ENCODE results near the gene OSBPL5. TPM values are rescaled to one million over a fixed set of nuclear protein-coding genes. Genes with fewer than 3 reads are reported as not detected.
"Not testable (repeated sequence)": the region's sequence is repeated elsewhere in the genome, so short reads cannot be mapped to it uniquely, and the experiment has no call there.

Gene OSBPL5
- total RNA-seq, 1 experiment from 2014 or later = 9.6 TPM

GRCh38 chr11:3087821-3088800 lies 77.0 kb downstream of the OSBPL5 start:
- peak; percentile 72 for DNase-seq (ENCODE audit: low read depth)

- DNase-seq (ENCODE audit: low read depth) = no peak
These were observed 77.7 kb downstream of the OSBPL5 start for GRCh38 chr11:3087373-3087772.

GRCh38 chr11:3086671-3087150 lies 78.4 kb downstream of the OSBPL5 start:
- no peak for DNase-seq (ENCODE audit: low read depth)

- no peak for DNase-seq (ENCODE audit: low read depth)
These were observed 79.0 kb downstream of the OSBPL5 start for GRCh38 chr11:3086114-3086513.

- no peak for DNase-seq (ENCODE audit: low read depth)
These were observed 80.1 kb downstream of the OSBPL5 start for GRCh38 chr11:3085052-3085451.

- no peak for DNase-seq (ENCODE audit: low read depth)
These were observed 81.8 kb downstream of the OSBPL5 start for GRCh38 chr11:3083321-3083720.

GRCh38 chr11:3081386-3081751 lies 83.7 kb downstream of the OSBPL5 start:
- DNase-seq (ENCODE audit: low read depth) = no peak

- DNase-seq (ENCODE audit: low read depth) = no peak
These were observed 84.3 kb downstream of the OSBPL5 start for GRCh38 chr11:3080733-3081385.

GRCh38 chr11:3080104-3080503 lies 85.0 kb downstream of the OSBPL5 start:
- no peak for DNase-seq (ENCODE audit: low read depth)

- no peak for DNase-seq (ENCODE audit: low read depth)
These were observed 87.2 kb downstream of the OSBPL5 start for GRCh38 chr11:3077846-3078440.

- DNase-seq (ENCODE audit: low read depth) = no peak
These were observed 87.8 kb downstream of the OSBPL5 start for GRCh38 chr11:3077189-3077836.

- DNase-seq (ENCODE audit: low read depth) = no peak
These were observed 90.1 kb downstream of the OSBPL5 start for GRCh38 chr11:3074912-3075589.

- DNase-seq (ENCODE audit: low read depth) = no peak
These were observed 92.1 kb downstream of the OSBPL5 start for GRCh38 chr11:3073029-3073435.

GRCh38 chr11:3069425-3069824 lies 95.7 kb downstream of the OSBPL5 start:
- no peak for DNase-seq (ENCODE audit: low read depth)

- DNase-seq (ENCODE audit: low read depth) = peak; percentile 46
These were observed 98.8 kb downstream of the OSBPL5 start for GRCh38 chr11:3066308-3066707.

GRCh38 chr11:3064709-3065108 lies 100.4 kb downstream of the OSBPL5 start:
- not testable (repeated sequence) for DNase-seq (ENCODE audit: low read depth)

GRCh38 chr11:3063876-3064275 lies 101.2 kb downstream of the OSBPL5 start:
- not testable (repeated sequence) for DNase-seq (ENCODE audit: low read depth)

- not testable (repeated sequence) for DNase-seq (ENCODE audit: low read depth)
These were observed 101.7 kb downstream of the OSBPL5 start for GRCh38 chr11:3063432-3063831.

- DNase-seq (ENCODE audit: low read depth) = no peak
These were observed 104.6 kb downstream of the OSBPL5 start for GRCh38 chr11:3060436-3061025.
